NCI-H1048 (cell line): ENCODE data around the gene TUBGCP6.
A peak's percentile ranks its signal among the peaks of the same experiment; 100 is the strongest.

Experiments
- DNase-seq: peaks from one replicate; lab custom pipeline; 2025; lab: John Stamatoyannopoulos, UW

TUBGCP6 gene

GRCh38 chr22:50244420-50245213 lies at the start of gene TUBGCP6:
TUBGCP6 (minus strand) TSS chr22:50245023; CDS start chr22:50244459, 564 bp downstream.
- peak; percentile 88 for DNase-seq

- DNase-seq, result no peak
Observed at GRCh38 chr22:50294319-50294656, 49.5 kb upstream of the TUBGCP6 start.

GRCh38 chr22:50293441-50294318 lies 48.9 kb upstream of the TUBGCP6 start:
- no peak for DNase-seq

- DNase-seq, result no peak
Observed at GRCh38 chr22:50292643-50293440, 48.0 kb upstream of the TUBGCP6 start.

- DNase-seq, result no peak
Observed at GRCh38 chr22:50289942-50290630, 45.3 kb upstream of the TUBGCP6 start.

- no peak for DNase-seq
Observed at GRCh38 chr22:50289151-50289941, 44.5 kb upstream of the TUBGCP6 start.

GRCh38 chr22:50287731-50288130 lies 42.9 kb upstream of the TUBGCP6 start:
- no peak for DNase-seq

- DNase-seq, result no peak
Observed at GRCh38 chr22:50286701-50287318, 42.0 kb upstream of the TUBGCP6 start.

- no peak for DNase-seq
Observed at GRCh38 chr22:50286275-50286674, 41.5 kb upstream of the TUBGCP6 start.

GRCh38 chr22:50285568-50286229 lies 40.9 kb upstream of the TUBGCP6 start:
- DNase-seq, result no peak

- DNase-seq, result no peak
Observed at GRCh38 chr22:50284479-50284878, 39.7 kb upstream of the TUBGCP6 start.

- DNase-seq, result no peak
Observed at GRCh38 chr22:50283821-50284220, 39.0 kb upstream of the TUBGCP6 start.

- no peak for DNase-seq
Observed at GRCh38 chr22:50282361-50283155, 37.7 kb upstream of the TUBGCP6 start.

GRCh38 chr22:50281957-50282356 lies 37.1 kb upstream of the TUBGCP6 start:
- DNase-seq, result no peak

- DNase-seq, result no peak
Observed at GRCh38 chr22:50281384-50281760, 36.5 kb upstream of the TUBGCP6 start.

- DNase-seq, result no peak
Observed at GRCh38 chr22:50280708-50281383, 36.0 kb upstream of the TUBGCP6 start.

GRCh38 chr22:50280022-50280707 lies 35.3 kb upstream of the TUBGCP6 start:
- no peak for DNase-seq
